ENCODE results near the gene GARIN5B. TPM values are rescaled to one million over a fixed set of nuclear protein-coding genes. Genes with fewer than 3 reads are reported as not detected.

The GARIN5B gene
- total and polyA plus RNA-seq, 2 experiments from 2014 or later: not detected

- no peaks in the 10 kb centered on the region for H3K4me1 ChIP-seq (ENCODE audit: insufficient read depth)
- H3K9me2 ChIP-seq (ENCODE audit: insufficient read depth): no peaks in the 10 kb centered on the region
- no peaks in the 10 kb centered on the region for H3K9me3 ChIP-seq (ENCODE audit: low read depth)
- no peaks in the 10 kb centered on the region for H4K20me1 ChIP-seq (ENCODE audit: insufficient read depth)
- H3K4me3 ChIP-seq: no peak overlapping the region
- DNase-seq: no peak
- no peak overlapping the region for H3K27ac ChIP-seq
- in situ Hi-C loops (cut with MboI): no loop called here
- H3K4me2 ChIP-seq (ENCODE audit: unreplicated experiment): no peak overlapping the region
- H3K36me3 ChIP-seq (ENCODE audit: low read depth): no peaks in the 10 kb centered on the region
- H3K27me3 ChIP-seq (replicated peaks; ENCODE audit: insufficient read depth): no peaks in the 10 kb centered on the region
- H3F3A ChIP-seq (ENCODE audit: insufficient read depth): no peaks in the 10 kb centered on the region
- no peak overlapping the region for H3K9ac ChIP-seq
- no peak overlapping the region for H2AFZ ChIP-seq
- TF ChIP-seq EZH2phosphoT487 (IDR thresholded peaks at IDR 0.05; ENCODE audit: insufficient read depth, low read depth): no peak
- TF ChIP-seq EZH2 (IDR thresholded peaks at IDR 0.05; ENCODE audit: insufficient read depth, poor library complexity, severe bottlenecking): no peak
- H3K79me2 ChIP-seq (ENCODE audit: insufficient read depth): no peaks in the 10 kb centered on the region
- 61 to 63% methylated on average over 14 of the region's 14 CpGs for WGBS, 2 experiments (ENCODE audit: low coverage in 1 of 2, low lambda C conversion rate in 2 of 2, missing lambda C conversion rate in 2 of 2)
Observed at GRCh38 chr19:55304980-55305379, 58.1 kb downstream of the GARIN5B start.

Other genes starting within 250 kb of the GARIN5B start
- 66.9 and 82.5 TPM in 2 replicates for gene PPP1R12C, start 245.6 kb downstream of the GARIN5B start, total RNA-seq (2014; rRNA removed; shearing (Covaris generic))
- gene PPP1R12C, start 245.6 kb downstream of the GARIN5B start, polyA plus RNA-seq (2016; fragmentation: Nextera tagmentation; extraction: Ambion mirVana): 16.4 and 17.3 TPM in 2 replicates
- 0.76 TPM in 1 of 2 replicates, not detected in the other for gene TNNT1, start 214.1 kb downstream of the GARIN5B start, total RNA-seq (2014; rRNA removed; shearing (Covaris generic))
- gene TNNT1, start 214.1 kb downstream of the GARIN5B start, polyA plus RNA-seq (2016; fragmentation: Nextera tagmentation; extraction: Ambion mirVana): 1.3 and 1.8 TPM in 2 replicates
- gene TNNI3, start 205.5 kb downstream of the GARIN5B start, total RNA-seq (2014; rRNA removed; shearing (Covaris generic)): not detected in 2 replicates
- gene TNNI3, start 205.5 kb downstream of the GARIN5B start, polyA plus RNA-seq (2016; fragmentation: Nextera tagmentation; extraction: Ambion mirVana): 0.35 TPM in 1 of 2 replicates, not detected in the other
- gene DNAAF3, start 196.6 kb downstream of the GARIN5B start, total RNA-seq (2014; rRNA removed; shearing (Covaris generic)): 0.22 and 0.25 TPM in 2 replicates
- 0.39 and 0.47 TPM in 2 replicates for gene DNAAF3, start 196.6 kb downstream of the GARIN5B start, polyA plus RNA-seq (2016; fragmentation: Nextera tagmentation; extraction: Ambion mirVana)
- gene SYT5, start 183.0 kb downstream of the GARIN5B start, total RNA-seq (2014; rRNA removed; shearing (Covaris generic)): not detected in 2 replicates
- 0.28 and 0.38 TPM in 2 replicates for gene SYT5, start 183.0 kb downstream of the GARIN5B start, polyA plus RNA-seq (2016; fragmentation: Nextera tagmentation; extraction: Ambion mirVana)
- gene PTPRH, start 153.8 kb downstream of the GARIN5B start, total RNA-seq (2014; rRNA removed; shearing (Covaris generic)): 0.43 and 2.9 TPM in 2 replicates
- 0.28 and 0.49 TPM in 2 replicates for gene PTPRH, start 153.8 kb downstream of the GARIN5B start, polyA plus RNA-seq (2016; fragmentation: Nextera tagmentation; extraction: Ambion mirVana)
- gene TMEM86B, start 134.5 kb downstream of the GARIN5B start, total RNA-seq (2014; rRNA removed; shearing (Covaris generic)): 0.63 and 2.4 TPM in 2 replicates
- gene TMEM86B, start 134.5 kb downstream of the GARIN5B start, polyA plus RNA-seq (2016; fragmentation: Nextera tagmentation; extraction: Ambion mirVana): 0.41 and 0.46 TPM in 2 replicates
- 36.2 and 36.9 TPM in 2 replicates for gene PPP6R1, start 104.2 kb downstream of the GARIN5B start, total RNA-seq (2014; rRNA removed; shearing (Covaris generic))
- gene PPP6R1, start 104.2 kb downstream of the GARIN5B start, polyA plus RNA-seq (2016; fragmentation: Nextera tagmentation; extraction: Ambion mirVana): 9.7 and 12.1 TPM in 2 replicates
- 31.9 and 42.5 TPM in 2 replicates for gene HSPBP1, start 83.2 kb downstream of the GARIN5B start, total RNA-seq (2014; rRNA removed; shearing (Covaris generic))
- 60.2 and 62.5 TPM in 2 replicates for gene HSPBP1, start 83.2 kb downstream of the GARIN5B start, polyA plus RNA-seq (2016; fragmentation: Nextera tagmentation; extraction: Ambion mirVana)
- 1.9 and 11.9 TPM in 2 replicates for gene BRSK1, start 79.3 kb downstream of the GARIN5B start, total RNA-seq (2014; rRNA removed; shearing (Covaris generic))
- 0.39 and 0.55 TPM in 2 replicates for gene BRSK1, start 79.3 kb downstream of the GARIN5B start, polyA plus RNA-seq (2016; fragmentation: Nextera tagmentation; extraction: Ambion mirVana)
- not detected in 2 replicates for gene TMEM150B, start 37.9 kb downstream of the GARIN5B start, total RNA-seq (2014; rRNA removed; shearing (Covaris generic))
- gene TMEM150B, start 37.9 kb downstream of the GARIN5B start, polyA plus RNA-seq (2016; fragmentation: Nextera tagmentation; extraction: Ambion mirVana): not detected in 2 replicates
- gene KMT5C, start 23.4 kb downstream of the GARIN5B start, total RNA-seq (2014; rRNA removed; shearing (Covaris generic)): 8.1 and 8.6 TPM in 2 replicates
- gene KMT5C, start 23.4 kb downstream of the GARIN5B start, polyA plus RNA-seq (2016; fragmentation: Nextera tagmentation; extraction: Ambion mirVana): 1.9 and 2.7 TPM in 2 replicates
- not detected in 2 replicates for gene COX6B2, start 8.5 kb downstream of the GARIN5B start, total RNA-seq (2014; rRNA removed; shearing (Covaris generic))
- gene COX6B2, start 8.5 kb downstream of the GARIN5B start, polyA plus RNA-seq (2016; fragmentation: Nextera tagmentation; extraction: Ambion mirVana): not detected in 2 replicates
- gene IL11, start 7.2 kb upstream of the GARIN5B start, total RNA-seq (2014; rRNA removed; shearing (Covaris generic)): 12.8 and 28.7 TPM in 2 replicates
- 6.7 and 6.9 TPM in 2 replicates for gene IL11, start 7.2 kb upstream of the GARIN5B start, polyA plus RNA-seq (2016; fragmentation: Nextera tagmentation; extraction: Ambion mirVana)
- gene TMEM190, start 13.6 kb upstream of the GARIN5B start, total RNA-seq (2014; rRNA removed; shearing (Covaris generic)): not detected in 2 replicates
- gene TMEM190, start 13.6 kb upstream of the GARIN5B start, polyA plus RNA-seq (2016; fragmentation: Nextera tagmentation; extraction: Ambion mirVana): 0.47 TPM in 1 of 2 replicates, not detected in the other
- gene TMEM238, start 21.0 kb upstream of the GARIN5B start, total RNA-seq (2014; rRNA removed; shearing (Covaris generic)): 0.97 and 1.8 TPM in 2 replicates
- not detected in 2 replicates for gene TMEM238, start 21.0 kb upstream of the GARIN5B start, polyA plus RNA-seq (2016; fragmentation: Nextera tagmentation; extraction: Ambion mirVana)
- gene RPL28, start 22.7 kb upstream of the GARIN5B start, total RNA-seq (2014; rRNA removed; shearing (Covaris generic)): 300 and 875 TPM in 2 replicates
- gene RPL28, start 22.7 kb upstream of the GARIN5B start, polyA plus RNA-seq (2016; fragmentation: Nextera tagmentation; extraction: Ambion mirVana): 530 and 536 TPM in 2 replicates
- gene UBE2S, start 44.5 kb upstream of the GARIN5B start, total RNA-seq (2014; rRNA removed; shearing (Covaris generic)): 54.4 and 82.2 TPM in 2 replicates
- gene UBE2S, start 44.5 kb upstream of the GARIN5B start, polyA plus RNA-seq (2016; fragmentation: Nextera tagmentation; extraction: Ambion mirVana): 106 and 107 TPM in 2 replicates
- gene SHISA7, start 80.0 kb upstream of the GARIN5B start, total RNA-seq (2014; rRNA removed; shearing (Covaris generic)): not detected in 2 replicates
- not detected in 2 replicates for gene SHISA7, start 80.0 kb upstream of the GARIN5B start, polyA plus RNA-seq (2016; fragmentation: Nextera tagmentation; extraction: Ambion mirVana)
- gene ISOC2, start 98.4 kb upstream of the GARIN5B start, total RNA-seq (2014; rRNA removed; shearing (Covaris generic)): 103 and 116 TPM in 2 replicates
- 34.0 and 35.3 TPM in 2 replicates for gene ISOC2, start 98.4 kb upstream of the GARIN5B start, polyA plus RNA-seq (2016; fragmentation: Nextera tagmentation; extraction: Ambion mirVana)
- not detected in 2 replicates for gene C19orf85, start 101.5 kb upstream of the GARIN5B start, total RNA-seq (2014; rRNA removed; shearing (Covaris generic))
- gene C19orf85, start 101.5 kb upstream of the GARIN5B start, polyA plus RNA-seq (2016; fragmentation: Nextera tagmentation; extraction: Ambion mirVana): not detected in 2 replicates
- gene ZNF628, start 113.4 kb upstream of the GARIN5B start, total RNA-seq (2014; rRNA removed; shearing (Covaris generic)): 1.7 and 4.3 TPM in 2 replicates
- 1.1 TPM in 2 replicates for gene ZNF628, start 113.4 kb upstream of the GARIN5B start, polyA plus RNA-seq (2016; fragmentation: Nextera tagmentation; extraction: Ambion mirVana)
- 13.4 and 13.9 TPM in 2 replicates for gene NAT14, start 121.9 kb upstream of the GARIN5B start, total RNA-seq (2014; rRNA removed; shearing (Covaris generic))
- gene NAT14, start 121.9 kb upstream of the GARIN5B start, polyA plus RNA-seq (2016; fragmentation: Nextera tagmentation; extraction: Ambion mirVana): 11.1 and 12.0 TPM in 2 replicates
- 12.6 and 14.4 TPM in 2 replicates for gene SSC5D, start 125.2 kb upstream of the GARIN5B start, total RNA-seq (2014; rRNA removed; shearing (Covaris generic))
- gene SSC5D, start 125.2 kb upstream of the GARIN5B start, polyA plus RNA-seq (2016; fragmentation: Nextera tagmentation; extraction: Ambion mirVana): 9.8 and 10.0 TPM in 2 replicates
- gene SBK2, start 173.9 kb upstream of the GARIN5B start, total RNA-seq (2014; rRNA removed; shearing (Covaris generic)): not detected in 2 replicates
- gene SBK2, start 173.9 kb upstream of the GARIN5B start, polyA plus RNA-seq (2016; fragmentation: Nextera tagmentation; extraction: Ambion mirVana): not detected in 2 replicates
- gene SBK3, start 182.3 kb upstream of the GARIN5B start, total RNA-seq (2014; rRNA removed; shearing (Covaris generic)): not detected in 2 replicates
- not detected in 2 replicates for gene SBK3, start 182.3 kb upstream of the GARIN5B start, polyA plus RNA-seq (2016; fragmentation: Nextera tagmentation; extraction: Ambion mirVana)
- 7.1 and 7.9 TPM in 2 replicates for gene ZNF579, start 217.6 kb upstream of the GARIN5B start, total RNA-seq (2014; rRNA removed; shearing (Covaris generic))
- gene ZNF579, start 217.6 kb upstream of the GARIN5B start, polyA plus RNA-seq (2016; fragmentation: Nextera tagmentation; extraction: Ambion mirVana): 1.7 and 1.8 TPM in 2 replicates
- gene FIZ1, start 236.3 kb upstream of the GARIN5B start, total RNA-seq (2014; rRNA removed; shearing (Covaris generic)): 3.4 and 5.6 TPM in 2 replicates
- gene FIZ1, start 236.3 kb upstream of the GARIN5B start, polyA plus RNA-seq (2016; fragmentation: Nextera tagmentation; extraction: Ambion mirVana): 2.3 TPM in 2 replicates
- gene ZNF524, start 237.0 kb upstream of the GARIN5B start, total RNA-seq (2014; rRNA removed; shearing (Covaris generic)): 9.9 and 17.8 TPM in 2 replicates
- gene ZNF524, start 237.0 kb upstream of the GARIN5B start, polyA plus RNA-seq (2016; fragmentation: Nextera tagmentation; extraction: Ambion mirVana): 16.2 and 18.2 TPM in 2 replicates
- gene ZNF865, start 242.4 kb upstream of the GARIN5B start, total RNA-seq (2014; rRNA removed; shearing (Covaris generic)): 1.3 and 1.5 TPM in 2 replicates
- gene ZNF865, start 242.4 kb upstream of the GARIN5B start, polyA plus RNA-seq (2016; fragmentation: Nextera tagmentation; extraction: Ambion mirVana): 0.21 and 0.51 TPM in 2 replicates